Heart left ventricle (tissue), 13 donors: ENCODE data around the gene DACT2.

Experiments used
- CTCF ChIP-seq, 12 donors: fragments of 200-600 bp; sonication (generic) in 4 of 12; IDR thresholded peaks; one replicate each; pipeline versions ENCODE4 v1.5.0 to v1.8.0; 2018 to 2022; ENCODE audit warnings: antibody characterized with exemption in 12 of 12, mild to moderate bottlenecking in 5 of 12
- POLR2A ChIP-seq, 2 donors: fragments of 450-650 bp; IDR thresholded peaks; one replicate each; pipeline ENCODE4 v1.6.1; 2017; ENCODE audit warnings: antibody characterized with exemption in 2 of 2, mild to moderate bottlenecking in 2 of 2, moderate library complexity in 2 of 2
- donor health status: ischemic (EF 13 %, LVEDD 7.1; RV severe dilation, severe dysfunction).
- donor health status: DM: no; HTN: yes; CAD: no.
- donor health status: DM: no; HTN: no; CAD: no.
- donor health status: ischemic (EF 25% LVEDD 6.9; RV normal size, moderate dysfunction).
- donor health status: ischemic (EF 25% LVEDD 5.7; RV mildly dilated, moderate dysfunction).
- donor health status: ischemic (EF 35%, LVEDD 5.7; RV mildly dilated, moderate dysfunction).
- donor health status: nonischemic (EF 11% LVEDD 7.7; RV severe dilation, severe dysfunction).
- donor health status: DM: yes; HTN: yes; CAD: no.
- donor health status: PGD.
- donor health status: ischemic (EF 29% LVEDD 5.4; RV normal size, mild dysfunction).
- donor health status: nonischemic (EF 23%, LVEDD 6.1; RV moderate dilation, normal function).

- no peak for TF ChIP-seq CTCF (IDR thresholded peaks at IDR 0.05)
- no peak for TF ChIP-seq POLR2A (IDR thresholded peaks at IDR 0.05)
These were observed 49.9 kb downstream of the DACT2 start for GRCh38 chr6:168269455-168270243.
